Fibroblast of skin of scalp (primary cell): Measurements from ENCODE around the gene STXBP2.

Experiments used
- DNase-seq: peaks from one replicate; pipeline ENCODE4 v3.0.0-alpha.2; 2013

Gene STXBP2

DNA sequence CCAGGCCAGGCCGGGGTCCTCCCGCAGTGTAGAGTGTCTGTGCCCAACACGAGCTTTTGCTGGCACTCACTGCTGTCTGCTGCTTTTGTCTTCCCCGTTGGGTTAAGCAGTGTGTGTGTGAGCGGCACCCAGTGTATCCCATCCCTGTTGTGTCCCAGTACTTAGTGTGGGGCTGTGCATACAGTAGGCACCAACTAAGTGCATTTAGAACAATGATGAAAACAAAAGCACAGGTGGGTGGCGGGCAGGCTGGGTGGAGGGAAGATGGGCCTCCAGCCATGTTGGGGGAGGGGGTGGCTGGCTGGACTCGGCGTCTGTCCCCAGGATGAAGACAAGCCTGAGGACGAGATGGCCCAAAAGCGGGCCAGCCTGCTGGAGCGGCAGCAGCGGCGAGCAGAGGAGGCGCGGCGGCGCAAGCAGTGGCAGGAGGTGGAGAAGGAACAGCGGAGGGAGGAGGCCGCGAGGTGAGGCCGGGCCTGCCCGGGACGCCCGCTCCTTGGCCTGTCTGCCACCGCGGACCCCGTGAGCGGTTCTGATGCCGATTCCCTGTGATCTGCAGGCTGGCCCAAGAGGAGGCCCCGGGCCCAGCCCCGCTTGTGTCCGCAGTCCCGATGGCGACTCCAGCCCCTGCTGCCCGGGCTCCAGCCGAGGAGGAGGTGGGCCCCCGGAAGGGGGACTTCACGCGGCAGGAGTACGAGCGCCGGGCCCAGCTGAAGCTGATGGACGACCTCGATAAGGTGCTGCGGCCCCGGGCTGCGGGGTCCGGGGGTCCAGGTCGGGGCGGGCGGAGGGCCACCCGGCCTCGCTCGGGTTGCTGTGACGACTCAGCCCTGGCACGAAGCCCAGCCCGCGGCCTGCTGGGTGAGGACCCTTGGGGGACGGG lies 21.8 kb upstream of the STXBP2 start:
- DNase-seq: no peak

DNA sequence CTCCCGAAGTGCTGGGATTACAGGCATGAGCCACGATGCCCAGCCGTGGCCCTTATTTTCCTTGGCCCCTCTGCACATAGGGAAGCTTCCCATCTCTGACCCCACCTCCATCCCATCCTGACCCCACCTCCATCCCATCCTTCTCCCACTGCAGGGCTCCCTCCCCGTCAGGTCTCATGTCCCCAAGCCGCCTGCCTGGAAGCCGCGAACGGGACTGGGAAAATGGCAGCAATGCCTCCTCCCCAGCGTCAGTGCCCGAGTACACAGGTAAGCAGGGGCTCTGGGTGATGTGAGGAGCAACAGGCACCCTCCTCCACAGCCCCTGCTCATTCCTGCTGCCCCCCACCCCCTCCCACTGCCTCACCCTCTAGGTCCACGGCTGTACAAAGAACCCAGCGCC lies 19.7 kb upstream of the STXBP2 start:
- DNase-seq: no peak

DNA sequence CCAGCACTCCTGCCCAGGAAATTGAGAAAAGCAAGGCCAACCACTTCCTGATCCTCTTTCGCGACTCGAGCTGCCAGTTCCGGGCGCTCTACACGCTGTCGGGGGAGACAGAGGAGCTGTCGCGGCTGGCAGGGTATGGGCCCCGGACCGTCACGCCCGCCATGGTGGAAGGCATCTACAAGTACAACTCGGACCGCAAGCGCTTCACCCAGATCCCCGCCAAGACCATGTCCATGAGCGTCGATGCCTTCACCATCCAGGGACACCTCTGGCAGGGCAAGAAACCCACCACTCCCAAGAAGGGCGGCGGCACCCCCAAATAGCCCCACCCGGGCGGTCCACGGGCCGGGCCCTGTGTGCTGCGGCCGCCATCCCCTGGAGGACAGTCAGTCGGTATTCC lies 19.2 kb upstream of the STXBP2 start:
- no peak for DNase-seq

DNA sequence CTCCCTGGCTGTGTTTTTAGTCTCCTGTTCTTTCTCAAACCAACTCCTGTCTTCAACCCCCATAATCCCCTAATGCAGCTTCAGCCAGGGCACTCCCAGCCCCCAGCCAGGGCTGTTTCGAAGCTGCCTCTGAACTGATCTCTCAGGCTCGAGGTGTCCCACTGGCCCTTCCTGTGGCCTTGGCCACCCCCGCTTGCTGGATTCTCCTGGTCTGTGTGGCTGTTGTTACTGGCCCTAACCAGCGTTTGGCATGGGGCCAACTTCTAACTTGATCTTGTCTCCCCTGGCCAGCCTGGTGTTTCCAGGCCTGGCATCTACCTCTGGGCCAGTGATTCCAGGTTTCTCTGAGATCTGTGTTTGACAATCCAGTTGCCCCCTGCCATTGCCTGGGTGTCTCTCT lies 18.6 kb upstream of the STXBP2 start:
- no peak for DNase-seq

DNA sequence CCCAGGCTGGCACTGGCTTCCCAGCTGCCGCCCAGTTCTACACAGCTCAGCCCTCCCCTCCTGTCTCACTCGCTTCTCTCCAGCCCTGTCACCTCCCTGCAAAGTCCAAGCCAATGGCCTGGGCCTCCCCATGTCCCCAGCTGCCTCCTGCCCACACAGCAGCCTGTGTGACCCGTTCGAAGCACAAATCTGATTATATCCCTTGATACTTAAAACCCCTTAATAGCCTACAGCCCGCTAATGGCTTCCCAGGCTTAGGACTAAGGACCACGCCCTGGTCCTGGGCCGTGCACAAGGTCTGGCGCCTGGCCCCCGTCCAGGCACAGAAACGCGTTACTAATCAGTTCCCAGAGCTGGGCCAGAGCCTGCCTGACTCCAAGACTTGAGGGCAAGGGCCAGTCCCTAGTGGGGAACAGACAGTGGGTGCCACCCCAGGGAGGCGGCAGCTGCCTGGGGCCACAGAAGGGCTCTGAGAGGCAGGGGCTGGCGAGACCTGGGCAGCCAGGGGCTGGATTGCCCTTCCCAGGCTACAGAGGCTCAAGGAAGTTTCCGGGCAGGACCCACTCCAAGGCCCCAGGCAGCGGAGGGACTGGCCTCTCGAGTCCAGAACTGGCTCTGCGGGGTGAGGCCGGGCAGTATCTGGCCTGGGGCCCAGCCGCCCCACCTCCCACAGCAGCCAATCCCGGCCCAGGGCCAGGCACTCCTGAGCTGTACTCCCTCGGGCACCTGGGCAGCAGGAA lies 18.0 kb upstream of the STXBP2 start:
- DNase-seq: no peak

DNA sequence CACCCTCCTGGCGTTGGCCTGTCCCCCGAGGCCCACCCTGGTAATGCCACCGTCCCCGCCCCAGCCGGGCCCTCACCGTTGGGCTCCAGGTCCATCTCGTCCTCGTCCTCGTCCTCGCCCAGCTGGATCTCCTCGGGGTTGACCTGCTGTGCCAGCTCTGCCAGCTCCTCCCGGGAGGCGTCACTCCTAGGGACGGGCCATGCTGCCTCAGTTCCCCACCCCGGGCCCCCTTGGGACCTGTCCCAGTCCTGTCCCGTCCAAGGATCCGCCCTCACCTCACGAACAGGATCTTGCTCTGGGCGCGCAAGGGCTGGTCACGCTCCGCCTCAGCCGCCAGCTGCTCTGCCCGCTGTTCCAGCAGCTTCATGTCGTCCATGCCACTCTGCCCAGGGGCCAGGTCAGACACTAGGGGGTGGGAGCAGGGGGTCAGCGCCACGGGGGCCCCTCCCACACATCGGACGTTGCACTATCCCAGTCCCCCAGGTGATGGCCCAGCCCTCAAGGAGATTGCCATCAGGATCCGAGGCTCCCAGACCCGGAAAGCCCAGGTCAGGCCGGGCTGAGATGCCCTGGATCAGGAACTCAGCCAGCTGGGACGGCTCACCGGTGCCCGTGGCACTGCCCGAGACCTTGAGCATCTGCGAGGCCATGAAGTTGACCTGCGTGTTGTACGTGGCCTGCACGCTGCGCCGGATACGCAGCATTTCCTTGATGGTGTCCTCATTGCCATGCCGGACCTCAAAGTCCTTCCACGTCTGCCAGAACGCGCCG lies 17.1 kb upstream of the STXBP2 start:
- no peak for DNase-seq

DNA sequence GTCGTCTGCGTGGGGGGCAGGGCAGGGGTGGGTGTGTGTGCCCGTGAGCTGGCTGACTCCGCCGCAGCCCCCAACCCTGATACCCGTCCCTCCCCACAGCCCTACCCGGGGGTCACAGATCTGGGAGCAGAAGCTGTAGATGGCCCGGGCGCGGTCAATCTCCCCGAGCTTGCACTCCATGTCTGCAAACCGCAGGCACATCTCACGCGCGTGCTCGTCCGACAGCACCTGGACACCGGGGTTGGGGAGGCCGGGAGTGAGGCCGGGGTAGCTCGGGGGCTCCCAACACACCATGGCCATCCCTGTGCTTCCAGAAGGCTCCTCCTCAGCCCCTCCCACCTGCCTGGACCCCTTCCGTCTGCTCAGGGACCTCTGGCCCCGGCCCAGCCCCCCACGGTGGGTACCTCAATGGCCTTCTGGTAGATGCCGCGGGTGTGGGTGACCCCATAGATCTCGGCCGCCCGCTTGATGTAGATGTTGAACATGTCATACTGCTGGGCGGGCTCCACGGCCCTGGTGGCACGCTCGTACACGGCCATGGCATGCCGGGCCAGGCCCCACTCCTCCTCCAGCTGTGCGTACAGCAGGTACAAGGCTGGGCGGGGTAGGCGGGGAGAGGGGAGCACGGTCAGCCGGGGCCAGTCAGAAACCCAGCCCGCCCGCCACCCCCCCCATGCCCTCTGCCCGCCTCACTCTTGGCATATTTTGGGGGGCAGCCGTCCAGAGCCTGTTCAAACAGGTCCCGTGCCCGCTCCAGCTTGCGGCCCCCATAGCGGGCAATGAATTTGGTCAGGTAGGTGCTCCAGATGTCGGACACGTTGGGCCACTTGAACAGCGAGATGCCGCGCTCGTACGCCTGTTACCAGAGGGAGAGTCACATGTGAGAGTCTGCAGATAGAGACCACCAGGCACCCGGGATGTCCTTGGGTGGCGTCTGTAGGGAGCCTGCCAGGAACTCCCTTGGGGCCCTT lies 16.2 kb upstream of the STXBP2 start:
- no peak for DNase-seq

DNA sequence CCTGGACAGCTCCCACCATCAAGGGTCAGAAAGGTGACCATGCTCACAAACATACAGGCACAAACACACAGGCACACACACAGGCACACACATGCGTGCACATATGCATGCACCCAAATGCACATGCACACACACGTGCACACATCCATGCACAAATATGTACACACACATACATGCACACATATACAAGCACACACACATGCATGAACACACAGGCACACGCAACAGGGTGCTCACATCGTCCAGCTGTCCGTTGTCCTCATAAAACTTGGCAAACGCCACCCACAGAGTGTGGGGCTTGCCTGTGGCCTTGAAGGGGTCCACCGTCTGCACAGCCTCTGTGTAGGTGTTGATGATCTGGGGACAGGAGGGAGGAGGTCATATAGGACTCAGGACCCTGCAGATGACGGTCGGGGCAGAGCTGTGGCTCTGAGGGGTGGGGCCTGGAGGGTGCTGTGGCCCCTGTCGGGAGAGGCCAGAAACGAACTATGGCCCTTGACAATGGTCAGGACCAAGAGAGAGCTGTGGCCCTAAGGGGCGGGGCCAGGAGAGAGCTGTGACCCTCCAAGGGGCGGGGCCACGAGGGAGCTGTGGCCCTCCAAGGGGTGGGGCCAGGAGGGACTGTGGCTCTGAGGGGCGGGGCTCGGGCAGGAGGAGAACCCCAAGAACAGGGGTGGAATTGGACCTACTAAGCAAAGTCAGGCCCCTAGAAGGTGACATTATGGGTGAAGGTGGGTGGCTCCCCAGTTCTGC lies 13.8 kb upstream of the STXBP2 start:
- no peak for DNase-seq

DNA sequence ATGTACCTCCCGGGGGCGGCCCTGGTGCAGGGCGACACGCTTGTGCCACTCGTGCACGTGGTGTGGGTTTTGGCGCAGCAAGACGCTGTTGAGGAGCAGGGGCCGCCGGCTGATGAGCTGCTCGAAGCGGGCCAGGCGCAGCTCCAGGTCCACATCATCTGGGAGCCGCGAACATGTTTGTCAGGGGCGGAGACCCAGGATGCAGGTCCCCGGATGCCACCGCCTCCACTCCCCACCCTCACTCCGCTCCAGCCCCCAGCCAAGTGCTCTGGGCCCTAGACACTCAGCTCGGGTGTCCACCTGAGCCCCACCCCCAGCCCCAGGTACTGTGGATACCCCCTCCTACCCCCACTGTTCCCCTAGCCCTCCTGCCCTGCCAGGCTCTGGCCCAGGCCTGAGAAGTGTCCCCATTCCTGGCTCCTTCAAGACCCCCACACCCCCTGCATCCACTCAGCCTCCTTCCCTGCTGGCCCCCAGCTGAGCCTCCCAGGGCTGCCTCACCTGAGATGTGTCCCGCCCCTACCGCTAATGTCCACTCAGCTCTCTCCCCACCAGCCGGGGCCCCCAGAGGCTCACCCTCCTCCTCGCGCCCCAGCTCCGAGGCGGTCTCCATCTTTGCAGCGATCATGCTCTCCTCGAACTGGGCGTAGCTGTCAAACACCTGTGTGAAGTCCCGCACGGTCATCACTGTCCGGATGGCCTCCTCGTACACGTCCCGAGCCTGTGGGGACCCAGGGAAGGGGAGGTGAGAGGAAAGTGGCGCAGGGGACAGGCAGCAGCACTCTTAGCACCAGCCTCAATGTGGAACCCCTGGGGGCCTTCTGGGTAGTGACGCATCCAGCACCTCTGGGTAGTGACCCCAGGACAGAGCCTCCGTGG lies 12.9 kb upstream of the STXBP2 start:
- no peak for DNase-seq

DNA sequence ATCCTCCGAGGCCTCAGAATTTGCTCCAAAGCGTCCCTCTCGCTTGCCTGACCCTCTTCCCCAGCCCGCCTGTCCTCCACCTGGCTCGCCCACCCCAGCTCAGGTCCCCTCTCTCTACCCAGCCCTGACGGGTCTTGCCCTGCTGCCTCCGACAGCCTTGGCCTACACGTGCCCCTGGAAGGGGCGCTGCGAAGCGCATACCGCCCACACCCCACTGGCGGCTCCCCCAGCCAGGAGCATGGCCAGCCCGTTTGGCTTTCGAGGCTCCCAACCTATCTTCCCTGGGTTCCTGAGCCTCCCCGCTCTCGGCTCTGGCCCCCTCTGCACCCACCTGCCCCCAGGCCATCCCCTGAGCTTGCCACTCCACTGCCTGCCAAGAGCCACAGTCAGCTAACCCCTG lies 12.1 kb upstream of the STXBP2 start:
- no peak for DNase-seq

DNA sequence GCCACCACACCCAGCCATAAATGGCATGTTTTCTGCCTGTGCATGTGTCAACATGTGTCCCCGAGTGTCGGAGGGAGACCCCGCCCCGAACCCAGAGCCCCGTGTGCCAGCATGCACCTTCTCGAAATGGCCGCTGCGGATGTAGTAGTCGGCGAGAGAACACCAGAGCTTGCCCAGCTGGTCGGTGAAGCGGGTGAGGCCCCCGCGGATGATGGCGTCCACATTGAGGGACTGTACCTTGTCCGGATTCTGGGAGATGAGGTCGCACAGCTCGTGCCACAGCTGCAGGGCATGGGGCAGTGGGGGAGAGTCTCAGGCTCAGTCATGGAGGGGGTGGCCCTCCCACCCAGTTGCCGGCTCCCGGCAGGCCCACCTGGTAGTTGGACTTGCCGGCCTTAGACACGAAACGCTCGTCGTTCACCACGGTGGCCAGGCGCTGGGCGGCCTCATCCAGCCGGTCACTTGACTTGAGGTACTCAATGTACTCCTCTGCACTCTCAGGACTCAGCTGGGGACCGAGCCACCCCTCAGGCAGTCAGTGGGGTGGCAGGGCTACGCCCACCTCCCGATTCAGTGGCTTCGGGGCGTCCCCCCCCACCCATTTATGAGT lies 11.0 kb upstream of the STXBP2 start:
- DNase-seq: no peak

DNA sequence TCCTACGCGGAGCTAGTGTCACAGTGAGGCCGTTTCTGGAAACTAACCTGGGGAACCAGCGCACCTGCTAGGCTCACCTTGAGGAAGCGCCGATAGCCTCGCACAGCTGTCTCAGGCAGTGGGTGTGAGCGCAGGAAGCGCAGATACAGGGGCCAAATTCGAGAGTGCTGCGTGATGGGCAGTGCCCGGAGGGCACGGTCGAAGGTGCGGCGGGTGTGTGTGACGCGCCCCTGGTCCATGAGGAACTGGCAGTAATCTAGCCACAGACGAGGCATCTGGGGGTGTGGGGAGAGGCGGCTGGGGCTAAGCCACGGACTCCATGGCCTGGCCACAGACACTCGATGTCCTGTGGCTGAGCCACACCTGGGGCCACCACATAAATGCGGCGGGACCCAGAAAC lies 9.7 kb upstream of the STXBP2 start:
- no peak for DNase-seq

DNA sequence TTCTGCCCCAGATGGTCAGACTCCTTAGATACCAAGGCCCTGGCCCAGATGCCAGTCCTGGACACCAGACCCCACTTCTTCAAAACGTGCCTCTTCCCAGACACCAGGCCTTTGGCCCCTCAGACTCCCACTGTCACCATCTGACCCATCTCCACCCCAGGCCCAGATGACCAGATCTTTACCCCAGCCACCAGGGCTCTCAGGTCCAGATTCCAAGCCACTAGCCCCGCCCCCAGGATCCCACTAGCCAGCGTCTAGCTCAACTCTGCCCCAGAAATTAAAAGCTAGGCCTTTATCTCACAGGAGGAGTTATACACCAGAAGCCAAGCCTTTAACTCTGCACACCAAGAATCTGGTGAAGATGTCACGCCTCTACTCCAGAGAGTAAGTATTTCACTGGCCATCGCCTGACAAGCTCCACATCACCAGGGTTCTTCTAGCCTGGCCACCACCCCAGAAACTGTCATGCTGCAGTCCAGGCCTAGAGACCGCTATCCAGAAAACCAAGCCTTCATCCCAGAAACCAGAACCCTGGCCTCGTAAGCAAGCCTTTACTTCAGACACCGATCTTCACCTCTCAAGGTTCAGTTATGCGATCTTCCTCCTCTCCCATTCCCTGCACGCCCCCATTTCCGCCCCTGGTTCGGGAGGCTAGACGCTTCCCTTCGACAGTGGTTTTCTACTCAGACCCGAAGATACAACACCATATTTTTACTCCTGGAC lies 8.2 kb upstream of the STXBP2 start:
- no peak for DNase-seq

DNA sequence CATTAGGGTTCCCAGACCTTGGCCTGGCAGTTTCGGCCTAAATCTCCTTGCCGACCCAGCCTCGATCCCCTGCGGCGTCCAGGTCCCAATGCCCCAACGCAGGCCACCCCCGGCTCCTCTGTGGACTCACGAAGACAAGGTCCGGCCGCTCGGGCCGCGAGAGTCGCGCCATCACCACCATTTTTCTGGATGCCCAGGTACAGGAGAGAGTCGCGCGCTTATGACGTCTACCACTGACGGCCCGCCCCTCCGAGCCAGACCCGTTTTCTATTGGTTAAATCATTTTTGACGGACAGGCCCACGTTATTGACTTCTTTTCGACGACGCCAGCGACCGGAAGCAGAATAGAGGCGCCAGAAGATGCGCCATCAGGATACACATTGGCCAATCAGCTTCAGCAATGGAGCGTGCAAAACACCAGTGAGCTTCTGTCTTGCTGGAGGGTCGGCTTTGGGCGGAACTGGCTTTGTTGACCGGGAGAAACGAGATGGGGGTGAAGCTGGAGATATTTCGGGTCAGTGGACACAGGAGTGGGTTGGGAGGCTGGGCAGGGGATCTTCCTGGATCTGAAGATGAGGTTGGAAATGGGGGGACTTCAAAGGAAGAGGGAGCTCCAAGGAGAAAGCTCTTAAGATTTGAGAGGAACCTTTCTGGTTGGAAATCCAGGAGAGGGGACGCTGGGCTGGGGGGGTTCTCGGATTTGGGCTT lies 7.4 kb upstream of the STXBP2 start, which contains the start of the genes PET100 and XAB2:
Gene PET100, plus strand, starts transcription at position 447 of the 708 bp plus-strand sequence. Its CDS starts 41 bp downstream, at position 488.
Gene XAB2, minus strand, starts transcription at position 199 of the 708 bp plus-strand sequence. Its CDS starts 18 bp downstream, at position 181.
- peak; percentile 99 for DNase-seq

DNA sequence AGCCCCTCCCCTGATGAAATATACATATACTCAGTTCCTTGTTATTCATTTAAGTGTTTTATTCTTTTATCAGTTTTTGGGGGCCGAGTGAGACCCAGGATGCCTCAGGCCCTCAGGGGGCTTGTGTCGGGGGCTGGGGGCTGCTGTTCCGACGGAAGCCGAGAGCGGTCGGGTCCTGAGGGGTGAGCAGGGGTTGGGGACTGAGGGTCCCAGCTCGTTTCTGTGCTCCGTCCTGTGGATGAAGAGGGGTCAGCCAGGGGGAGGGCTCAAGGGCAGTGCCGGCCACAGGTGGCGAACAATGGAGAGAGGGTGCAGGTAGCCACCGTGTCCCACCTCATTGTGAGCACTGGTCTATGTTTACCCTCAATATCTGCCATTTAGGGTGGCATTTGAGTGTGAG lies 5.3 kb upstream of the STXBP2 start:
- no peak for DNase-seq

DNA sequence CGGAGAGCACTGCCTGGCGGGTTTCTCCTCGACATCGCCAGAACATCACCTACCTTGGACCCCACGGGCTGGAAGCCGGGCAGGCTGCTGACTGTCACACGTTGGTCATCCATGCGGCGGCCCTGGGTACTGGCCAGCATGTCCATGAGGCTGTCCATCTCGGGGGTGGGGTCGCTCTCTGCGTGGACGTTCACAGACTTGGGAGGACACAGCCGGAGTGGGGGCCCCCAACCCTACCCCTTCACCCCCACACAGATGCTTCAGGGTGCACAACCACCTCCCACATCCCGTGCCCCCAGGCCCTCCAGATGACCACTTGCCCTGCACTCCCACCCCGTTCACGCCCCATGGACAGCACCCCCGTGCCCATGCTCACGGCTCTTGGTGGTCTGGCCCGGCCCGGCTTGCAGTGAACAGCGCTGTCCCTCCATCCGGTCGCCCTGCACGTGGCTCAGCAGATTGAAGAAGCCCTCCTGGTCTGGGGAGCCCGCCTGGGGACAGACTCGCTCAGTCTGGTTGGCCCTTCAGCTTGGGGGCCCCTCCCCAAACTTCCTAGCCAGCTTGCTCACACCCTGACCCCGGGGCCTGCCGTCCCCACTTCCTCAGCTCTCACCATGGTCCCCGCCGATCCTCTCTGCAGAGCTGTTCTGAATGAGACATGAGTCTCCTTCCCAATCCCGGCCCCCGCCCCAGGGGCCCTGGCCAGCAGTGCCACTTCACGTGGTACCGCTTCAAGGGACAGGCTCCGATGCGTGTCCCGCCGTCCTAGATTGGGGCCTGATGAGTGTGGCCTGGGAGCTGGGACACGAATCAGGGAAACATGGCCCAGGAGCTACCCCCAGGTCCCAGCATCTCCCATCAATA lies 4.3 kb upstream of the STXBP2 start:
- DNase-seq: no peak

DNA sequence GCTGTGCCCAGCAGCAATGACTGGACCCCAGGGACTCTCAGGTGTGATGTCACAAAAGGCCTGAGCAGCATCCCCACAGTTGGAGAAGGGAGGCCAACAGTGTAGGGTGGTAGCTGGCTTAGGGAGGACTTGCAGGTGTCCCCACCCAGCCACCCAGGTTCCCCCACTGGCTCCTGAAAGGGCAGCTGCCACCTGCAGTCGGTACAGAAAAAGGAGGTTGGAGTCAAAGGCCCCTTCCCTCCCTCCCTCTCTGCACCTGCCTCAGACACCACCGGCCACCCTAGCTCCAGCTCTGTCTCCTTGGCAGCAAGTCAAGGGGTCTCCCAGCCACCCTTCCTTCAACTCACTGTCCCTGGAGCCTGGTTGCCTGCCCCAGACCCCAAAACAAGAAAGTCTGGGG lies 3.2 kb upstream of the STXBP2 start, which contains the start of gene PCP2:
Gene PCP2, minus strand, starts transcription at position 22 of the 400 bp plus-strand sequence. CDS start 262 bp downstream, outside the sequence.
- DNase-seq: no peak
